A673 (cell line): ENCODE measurements around the gene DUOXA1. TPM values are rescaled to one million over a fixed set of nuclear protein-coding genes. Genes with fewer than 3 reads are reported as not detected.

Source experiments
- BruUV-seq: library from RNA; stranded (reverse); fragments of 400-500 nt; replicated peaks from 2 replicates; lab custom pipeline; 2021; lab: Mats Ljungman, UMichigan
- CTCF ChIA-PET: fragments of 300-600 bp; sonication (Branson Sonifier 250); formaldehyde crosslinking; loops from one replicate; lab custom pipeline; 2022; ENCODE audit warnings: antibody characterized with exemption; lab: Charles Lee
- POLR2A ChIA-PET: fragments of 300-600 bp; sonication (Branson Sonifier 250); formaldehyde crosslinking; loops from one replicate; lab custom pipeline; 2022; ENCODE audit warnings: antibody characterized with exemption; ENCODE audit not compliant: low non-redundant PET; lab: Charles Lee
- DNase-seq: peaks from one replicate; pipeline ENCODE4 v3.0.0-alpha.2; 2015; ENCODE audit warnings: low spot score
- H3K27ac ChIP-seq: fragments of 200-600 bp; sonication (generic); 2 replicates; pipeline ENCODE4 v1.5.1; 2016; ENCODE audit warnings: mixed run types, low read depth, mild to moderate bottlenecking, mixed read lengths, antibody characterized with exemption, low read length; ENCODE audit not compliant: poor library complexity, severe bottlenecking
- H3K27me3 ChIP-seq: fragments of 200-600 bp; sonication (generic); replicated peaks from 2 replicates; pipeline ENCODE4 v1.6.1; 2017; ENCODE audit warnings: mixed run types, low read depth, mild to moderate bottlenecking, mixed read lengths, antibody characterized with exemption, low read length; ENCODE audit not compliant: insufficient read depth, poor library complexity
- H3K36me3 ChIP-seq: fragments of 200-600 bp; sonication (generic); 2 replicates; pipeline ENCODE4 v1.6.1; 2016; ENCODE audit warnings: mixed run types, mild to moderate bottlenecking, mixed read lengths, antibody characterized with exemption, low read length; ENCODE audit not compliant: insufficient read depth, poor library complexity, severe bottlenecking
- H3K4me1 ChIP-seq: fragments of 200-600 bp; sonication (generic); 2 replicates; pipeline ENCODE4 v1.6.1; 2017; ENCODE audit warnings: mixed run types, mild to moderate bottlenecking, mixed read lengths, antibody characterized with exemption, low read length; ENCODE audit not compliant: insufficient read depth, poor library complexity, severe bottlenecking
- H3K4me3 ChIP-seq: fragments of 200-600 bp; sonication (generic); 2 replicates; pipeline ENCODE4 v1.5.1; 2016; ENCODE audit warnings: low read depth, mixed run types, mild to moderate bottlenecking, mixed read lengths, low read length; ENCODE audit not compliant: poor library complexity, severe bottlenecking
- H3K9me3 ChIP-seq: fragments of 200-600 bp; sonication (generic); 2 replicates; pipeline ENCODE4 v1.6.1; 2016; ENCODE audit warnings: mixed run types, low read depth, mild to moderate bottlenecking, mixed read lengths, antibody characterized with exemption, low read length; ENCODE audit not compliant: poor library complexity, severe bottlenecking
- EZH2 ChIP-seq: fragments of 200-600 bp; sonication (generic); IDR thresholded peaks from 2 replicates; pipeline ENCODE4 v1.6.1; 2017; ENCODE audit warnings: borderline replicate concordance, low read depth, mild to moderate bottlenecking, mixed read lengths, antibody characterized with exemption, low read length; ENCODE audit not compliant: poor library complexity, severe bottlenecking
- intact Hi-C: fragments of 100-400 bp; cut with micrococcal nuclease; formaldehyde crosslinking; loops from one replicate; pipeline ENCODE4 v1.10.0; 2022; ENCODE audit not compliant: unreplicated experiment
- total RNA-seq: library from RNA; stranded (reverse); gene quantifications from 2 replicates; pipeline ENCODE4 v1.2.3, GENCODE V29; 2021
- TF ChIP-seq, protein P1 (sequence below): fragments of 300-800, 200-600 bp; sonication (generic); conservative IDR thresholded peaks from 2 replicates; pipeline ENCODE4 v1.5.1; 2017; ENCODE audit warnings: low read depth, mild to moderate bottlenecking, antibody characterized with exemption, low read length, moderate library complexity, mixed read lengths

Gene DUOXA1
- total RNA-seq, 1 experiment from 2014 or later = 0.95 TPM

DNA sequence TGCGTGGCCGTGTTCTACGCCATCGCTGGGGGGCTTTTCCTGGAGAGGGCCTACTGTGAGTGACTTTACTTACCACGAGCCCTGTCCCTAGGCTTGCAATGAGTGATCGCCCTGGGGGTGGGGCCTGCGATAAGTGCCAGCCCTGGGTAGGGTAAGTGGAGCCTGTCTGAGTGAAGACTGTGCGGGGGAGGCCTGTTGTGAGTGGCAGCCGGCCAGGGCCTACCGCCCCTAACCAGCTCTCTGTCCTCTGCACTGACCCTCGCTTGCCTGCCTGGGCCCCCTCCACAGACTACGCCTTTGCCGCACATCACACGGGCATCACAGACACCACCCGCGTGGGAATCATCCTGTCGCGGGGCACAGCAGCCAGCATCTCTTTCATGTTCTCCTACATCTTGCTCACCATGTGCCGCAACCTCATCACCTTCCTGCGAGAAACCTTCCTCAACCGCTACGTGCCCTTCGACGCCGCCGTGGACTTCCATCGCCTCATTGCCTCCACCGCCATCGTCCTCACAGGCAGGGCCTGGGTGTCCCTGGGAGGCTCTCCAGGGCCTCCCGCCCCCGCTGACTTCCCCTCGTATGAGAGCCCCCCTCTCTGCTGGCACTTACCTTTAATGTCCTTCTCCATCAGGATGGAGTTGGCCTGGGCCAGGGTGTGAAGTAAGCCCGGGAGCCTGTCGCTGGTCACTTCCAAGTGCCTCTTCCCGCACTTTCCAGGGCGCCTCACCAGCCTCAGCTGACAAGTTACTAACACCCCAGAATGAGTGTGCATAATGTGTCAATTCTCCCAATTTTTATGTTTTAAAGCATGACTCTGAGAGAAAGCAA, 22.5 kb upstream of the DUOXA1 start:
- no peak overlapping the region for H3K27ac ChIP-seq
- no peak overlapping the region for H3K4me3 ChIP-seq
- intact Hi-C loops = no loop called here
- H3K36me3 ChIP-seq = no peaks in the 10 kb centered on the region
- no peak for DNase-seq
- ChIA-PET CTCF (no interaction called here), POLR2A (no interaction called here)
- TF ChIP-seq EZH2 = no peak
- TF ChIP-seq, protein P1, sequence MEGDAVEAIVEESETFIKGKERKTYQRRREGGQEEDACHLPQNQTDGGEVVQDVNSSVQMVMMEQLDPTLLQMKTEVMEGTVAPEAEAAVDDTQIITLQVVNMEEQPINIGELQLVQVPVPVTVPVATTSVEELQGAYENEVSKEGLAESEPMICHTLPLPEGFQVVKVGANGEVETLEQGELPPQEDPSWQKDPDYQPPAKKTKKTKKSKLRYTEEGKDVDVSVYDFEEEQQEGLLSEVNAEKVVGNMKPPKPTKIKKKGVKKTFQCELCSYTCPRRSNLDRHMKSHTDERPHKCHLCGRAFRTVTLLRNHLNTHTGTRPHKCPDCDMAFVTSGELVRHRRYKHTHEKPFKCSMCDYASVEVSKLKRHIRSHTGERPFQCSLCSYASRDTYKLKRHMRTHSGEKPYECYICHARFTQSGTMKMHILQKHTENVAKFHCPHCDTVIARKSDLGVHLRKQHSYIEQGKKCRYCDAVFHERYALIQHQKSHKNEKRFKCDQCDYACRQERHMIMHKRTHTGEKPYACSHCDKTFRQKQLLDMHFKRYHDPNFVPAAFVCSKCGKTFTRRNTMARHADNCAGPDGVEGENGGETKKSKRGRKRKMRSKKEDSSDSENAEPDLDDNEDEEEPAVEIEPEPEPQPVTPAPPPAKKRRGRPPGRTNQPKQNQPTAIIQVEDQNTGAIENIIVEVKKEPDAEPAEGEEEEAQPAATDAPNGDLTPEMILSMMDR = no peak
- no peaks in the 10 kb centered on the region for H3K27me3 ChIP-seq
- H3K4me1 ChIP-seq = no peaks in the 10 kb centered on the region
- H3K9me3 ChIP-seq = no peaks in the 10 kb centered on the region
- no TSS peak for BruUV-seq

DNA sequence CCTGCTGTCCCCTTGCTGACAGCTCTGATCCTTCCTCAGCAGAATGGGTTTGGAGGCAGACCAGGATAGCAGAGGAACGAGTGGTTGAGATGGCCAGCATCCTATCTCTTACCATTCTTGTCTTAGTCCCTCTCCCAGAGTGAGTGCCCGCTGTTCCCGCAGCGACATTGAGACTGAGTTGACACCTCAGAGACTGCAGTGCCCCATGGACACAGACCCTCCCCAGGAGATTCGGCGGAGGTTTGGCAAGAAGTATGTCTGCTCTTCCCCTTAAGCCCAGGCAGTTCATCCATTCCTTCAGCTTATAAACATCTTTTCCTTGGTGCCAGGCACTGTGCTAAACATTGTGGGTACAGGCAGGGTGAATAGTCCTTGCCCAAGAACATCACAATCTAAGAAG, 21.3 kb upstream of the DUOXA1 start:
- TF ChIP-seq, protein P1 = no peak
- no peak for TF ChIP-seq EZH2
- BruUV-seq = no TSS peak
- CTCF ChIA-PET = no interaction called here

DNA sequence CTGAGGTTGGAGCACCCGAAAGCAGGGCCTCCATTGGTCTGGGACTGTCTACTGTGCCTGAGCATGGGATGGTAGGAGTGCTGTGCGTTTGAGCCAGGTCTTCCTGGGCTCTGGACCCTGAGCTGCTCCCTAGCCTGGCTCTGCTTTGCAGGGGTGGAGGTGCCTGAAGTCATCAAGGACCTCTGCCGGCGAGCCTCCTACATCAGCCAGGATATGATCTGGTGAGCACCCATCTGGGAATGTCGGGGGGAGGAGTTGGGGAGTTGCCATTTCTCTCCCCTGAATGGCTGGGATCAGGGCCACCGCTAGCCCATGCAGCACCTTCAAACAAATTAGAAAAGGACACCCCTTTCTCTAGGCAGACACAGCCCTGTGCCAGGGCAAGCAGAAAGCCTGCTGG, 20.8 kb upstream of the DUOXA1 start:
- no peak overlapping the region for H3K4me3 ChIP-seq
- POLR2A ChIA-PET = no interaction called here
- no peak for TF ChIP-seq EZH2
- TF ChIP-seq, protein P1 = no peak
- BruUV-seq = no TSS peak
- H3K27ac ChIP-seq = no peak overlapping the region
- DNase-seq = no peak
- H3K9me3 ChIP-seq = no peaks in the 10 kb centered on the region
- H3K27me3 ChIP-seq = no peaks in the 10 kb centered on the region
- no peaks in the 10 kb centered on the region for H3K36me3 ChIP-seq
- intact Hi-C loops = no loop called here
- H3K4me1 ChIP-seq = no peaks in the 10 kb centered on the region
- CTCF ChIA-PET = no interaction called here

More for the DNA sequence above, 21.3 kb upstream of the DUOXA1 start:
- H3K9me3 ChIP-seq = no peaks in the 10 kb centered on the region
- intact Hi-C loops = no loop called here
- no peaks in the 10 kb centered on the region for H3K4me1 ChIP-seq
- no peak overlapping the region for H3K27ac ChIP-seq
- POLR2A ChIA-PET = no interaction called here
- H3K36me3 ChIP-seq = no peaks in the 10 kb centered on the region
- no peak overlapping the region for H3K4me3 ChIP-seq
- DNase-seq = no peak
- H3K27me3 ChIP-seq = no peaks in the 10 kb centered on the region
